ENCODE results near the gene SERPINC1. TPM values are rescaled to one million over a fixed set of nuclear protein-coding genes. Genes with fewer than 3 reads are reported as not detected.
"Not testable (repeated sequence)": the region's sequence is repeated elsewhere in the genome, so short reads cannot be mapped to it uniquely, and the experiment has no call there.

The SERPINC1 gene
- total and polyA plus RNA-seq, 8 donors: 0.18 to 0.89 (median 0.20) TPM; not detected in 5

DNA sequence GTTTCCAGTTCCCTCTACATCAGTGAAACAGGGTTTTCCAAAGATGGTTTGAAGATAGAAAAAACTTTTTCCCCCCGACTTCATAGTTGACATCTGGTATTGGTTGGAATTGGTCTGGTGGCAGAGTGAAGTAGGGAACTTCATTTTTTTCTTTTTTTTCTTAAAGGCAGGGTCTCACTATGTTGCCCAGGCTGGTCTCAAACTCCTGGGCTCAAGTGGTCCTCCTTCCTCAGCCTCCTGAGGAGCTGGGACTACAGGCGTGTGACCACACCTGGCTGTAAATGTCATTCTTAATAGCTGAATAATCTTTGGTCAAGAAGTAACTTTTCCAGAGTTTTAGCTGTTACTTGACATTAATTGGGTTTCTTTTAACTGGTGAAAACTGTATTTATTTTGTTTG, 27.2 kb downstream of the SERPINC1 start:
- intact Hi-C loops (cut with DNase I; ENCODE audit: low total_unique reads): no loop called here
- Histone ChIP-seq H3K4me1 (peaks cover 0 to 11% (median 3%) of the 10 kb centered on the region in 4 donors), H3K36me3 (peaks cover 10 to 32% (median 20%) of the 10 kb centered on the region in 4 donors), H3K27me3 (no peaks in the 10 kb centered on the region), H3K27ac (no peak overlapping the region), H3K4me3 (no peak overlapping the region), H3K9me3 (no peaks in the 10 kb centered on the region)
- WGBS, 5 donors: 93 to 100% (median 97%) methylated on average over 2 of the region's 2 CpGs
- TF ChIP-seq POLR2A (IDR thresholded peaks at IDR 0.05) (no peak), EP300 (IDR thresholded peaks at IDR 0.05) (no peak)
- DNase-seq: no peak

DNA sequence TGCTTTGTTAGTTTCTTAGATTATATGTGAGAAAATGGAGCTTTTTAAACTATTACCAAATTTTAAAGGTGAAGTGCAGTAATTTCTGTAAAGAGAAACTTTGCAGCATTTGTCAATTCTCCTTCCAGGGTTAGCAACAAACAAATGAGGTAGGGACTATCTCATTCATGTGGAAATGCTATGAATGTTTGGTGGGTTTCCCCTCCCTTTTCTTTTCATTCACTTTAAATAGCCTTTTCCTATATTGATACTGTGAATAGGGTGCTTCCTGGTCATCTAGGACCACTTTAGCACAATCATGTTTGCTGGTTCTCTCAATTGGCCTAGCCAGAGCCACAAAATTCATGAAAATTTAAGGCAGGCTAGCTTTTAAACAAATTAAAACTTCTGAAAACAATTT, 28.4 kb downstream of the SERPINC1 start:
- Histone ChIP-seq H3K27me3 (no peaks in the 10 kb centered on the region), H3K4me3 (no peak overlapping the region), H3K36me3 (peaks cover 10 to 30% (median 20%) of the 10 kb centered on the region in 4 donors), H3K9me3 (no peaks in the 10 kb centered on the region), H3K4me1 (peaks cover 0 to 11% (median 3%) of the 10 kb centered on the region in 4 donors), H3K27ac (no peak overlapping the region)
- TF ChIP-seq, protein P1, sequence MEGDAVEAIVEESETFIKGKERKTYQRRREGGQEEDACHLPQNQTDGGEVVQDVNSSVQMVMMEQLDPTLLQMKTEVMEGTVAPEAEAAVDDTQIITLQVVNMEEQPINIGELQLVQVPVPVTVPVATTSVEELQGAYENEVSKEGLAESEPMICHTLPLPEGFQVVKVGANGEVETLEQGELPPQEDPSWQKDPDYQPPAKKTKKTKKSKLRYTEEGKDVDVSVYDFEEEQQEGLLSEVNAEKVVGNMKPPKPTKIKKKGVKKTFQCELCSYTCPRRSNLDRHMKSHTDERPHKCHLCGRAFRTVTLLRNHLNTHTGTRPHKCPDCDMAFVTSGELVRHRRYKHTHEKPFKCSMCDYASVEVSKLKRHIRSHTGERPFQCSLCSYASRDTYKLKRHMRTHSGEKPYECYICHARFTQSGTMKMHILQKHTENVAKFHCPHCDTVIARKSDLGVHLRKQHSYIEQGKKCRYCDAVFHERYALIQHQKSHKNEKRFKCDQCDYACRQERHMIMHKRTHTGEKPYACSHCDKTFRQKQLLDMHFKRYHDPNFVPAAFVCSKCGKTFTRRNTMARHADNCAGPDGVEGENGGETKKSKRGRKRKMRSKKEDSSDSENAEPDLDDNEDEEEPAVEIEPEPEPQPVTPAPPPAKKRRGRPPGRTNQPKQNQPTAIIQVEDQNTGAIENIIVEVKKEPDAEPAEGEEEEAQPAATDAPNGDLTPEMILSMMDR (IDR thresholded peaks at IDR 0.05): no peak
- TF ChIP-seq POLR2AphosphoS5 (IDR thresholded peaks at IDR 0.05) (no peak), EP300 (IDR thresholded peaks at IDR 0.05) (no peak), POLR2A (IDR thresholded peaks at IDR 0.05) (no peak)
- intact Hi-C loops (cut with DNase I; ENCODE audit: low total_unique reads): no loop called here
- DNase-seq: no peak

DNA sequence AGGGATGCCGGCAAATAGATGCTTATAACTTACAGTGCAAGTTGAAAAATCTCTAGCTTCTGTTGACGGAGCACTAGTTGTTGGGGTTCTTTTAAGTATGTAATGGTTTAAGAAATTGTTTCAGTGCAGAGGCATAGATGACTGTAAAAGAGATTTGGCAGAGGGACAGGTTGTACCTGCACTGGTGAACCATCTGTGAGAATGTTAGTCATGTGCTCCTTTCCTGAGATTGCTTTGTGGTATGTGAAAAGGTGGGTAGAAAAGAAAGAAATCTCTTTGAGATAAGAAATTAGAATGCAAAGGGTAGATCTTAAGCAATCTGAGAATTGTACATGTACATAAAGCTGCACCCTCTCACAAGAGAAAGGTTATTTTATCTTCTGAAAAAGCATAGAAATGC, 29.5 kb downstream of the SERPINC1 start:
- no peak overlapping the region for H3K27ac ChIP-seq
- no peak for DNase-seq
- peaks cover 10 to 30% (median 20%) of the 10 kb centered on the region in 4 donors for H3K36me3 ChIP-seq
- no peaks in the 10 kb centered on the region for H3K9me3 ChIP-seq
- intact Hi-C loops (cut with DNase I; ENCODE audit: low total_unique reads): no loop called here
- H3K4me3 ChIP-seq: no peak overlapping the region
- no peak for TF ChIP-seq POLR2A (IDR thresholded peaks at IDR 0.05)
- TF ChIP-seq, protein P1 (IDR thresholded peaks at IDR 0.05): no peak
- no peak for TF ChIP-seq POLR2AphosphoS5 (IDR thresholded peaks at IDR 0.05)
- no peak for TF ChIP-seq EP300 (IDR thresholded peaks at IDR 0.05)
- H3K27me3 ChIP-seq: no peaks in the 10 kb centered on the region
- WGBS, 5 donors: 65 to 87% (median 76%) methylated on average over 2 of the region's 2 CpGs
- H3K4me1 ChIP-seq: peaks cover 0 to 11% (median 3%) of the 10 kb centered on the region in 4 donors

DNA sequence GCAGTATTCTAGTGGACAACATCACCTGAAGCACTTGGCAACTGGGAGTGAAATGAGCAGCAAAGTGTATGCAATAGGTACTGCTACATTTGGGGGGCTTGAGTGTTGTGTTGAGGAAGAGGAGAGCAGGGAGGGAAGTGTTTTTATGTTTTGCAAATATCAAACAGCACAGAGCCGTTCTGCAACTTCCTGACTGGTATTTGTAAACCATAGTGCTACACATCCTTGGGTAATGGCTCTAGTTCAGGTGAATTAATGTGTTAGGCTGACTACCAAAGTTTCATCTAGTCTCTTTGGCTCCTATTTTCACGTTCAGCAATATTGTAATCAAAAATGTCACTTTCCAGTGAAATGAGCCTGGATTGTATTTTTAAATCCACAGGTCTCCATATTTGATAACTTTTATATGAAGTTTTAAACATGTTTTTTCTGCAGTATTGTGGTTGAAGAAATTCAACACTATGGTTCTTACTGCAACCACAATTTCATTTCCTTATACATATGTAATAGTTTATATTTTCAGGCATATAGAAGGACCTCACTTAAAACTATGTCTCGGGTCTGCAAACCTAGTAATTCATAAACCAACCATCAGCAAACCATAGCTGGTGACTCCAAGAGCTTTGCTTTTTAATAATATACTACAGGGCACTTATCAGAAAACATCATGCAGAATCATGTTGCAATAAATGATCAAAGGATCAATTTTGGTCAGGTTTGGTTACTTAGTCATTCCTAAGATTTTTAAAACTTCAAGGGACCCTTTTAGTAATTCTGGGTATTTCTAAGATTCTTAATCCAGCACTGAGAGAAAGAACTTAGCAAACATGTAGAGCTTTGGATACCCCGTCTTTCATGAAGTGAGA, 30.1 kb downstream of the SERPINC1 start:
- no peak overlapping the region for H3K27ac ChIP-seq
- TF ChIP-seq POLR2A (IDR thresholded peaks at IDR 0.05) (no peak), EP300 (IDR thresholded peaks at IDR 0.05) (no peak), POLR2AphosphoS5 (IDR thresholded peaks at IDR 0.05) (no peak)
- TF ChIP-seq, protein P1 (IDR thresholded peaks at IDR 0.05): no peak
- no peaks in the 10 kb centered on the region for H3K27me3 ChIP-seq
- H3K4me3 ChIP-seq: no peak overlapping the region
- DNase-seq: no peak
- whole genome bisulfite sequencing, 5 donors: 69 to 74% (median 73%) methylated on average over 4 of the region's 4 CpGs
- intact Hi-C loops (cut with DNase I; ENCODE audit: low total_unique reads): no loop called here
- peaks cover 0 to 11% (median 3%) of the 10 kb centered on the region in 4 donors for H3K4me1 ChIP-seq
- no peaks in the 10 kb centered on the region for H3K9me3 ChIP-seq
- peaks cover 10 to 30% (median 20%) of the 10 kb centered on the region in 4 donors for H3K36me3 ChIP-seq

DNA sequence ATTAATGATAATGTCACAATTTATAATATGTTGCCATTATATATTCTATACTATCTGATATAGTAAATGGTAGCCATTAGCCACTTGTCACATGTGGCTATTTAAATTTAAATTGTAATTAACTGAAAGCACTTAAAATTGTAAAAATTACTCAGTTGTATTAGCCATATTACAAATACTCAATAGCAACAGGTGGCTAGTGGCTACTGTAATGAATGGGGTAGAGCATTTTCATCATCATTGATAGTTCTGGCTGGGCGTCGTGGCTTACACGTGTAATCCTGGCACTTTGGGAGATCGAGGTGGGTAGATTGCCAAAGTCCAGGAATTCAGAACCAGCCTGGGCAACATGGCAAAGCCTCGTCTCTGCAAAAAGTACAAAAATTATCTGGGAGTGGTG, 32.4 kb downstream of the SERPINC1 start:
- Histone ChIP-seq H3K36me3 (peaks cover 10 to 33% (median 25%) of the 10 kb centered on the region in 4 donors), H3K4me3 (no peak overlapping the region), H3K4me1 (peaks cover 0 to 11% (median 3%) of the 10 kb centered on the region in 4 donors), H3K27ac (no peak overlapping the region), H3K27me3 (no peaks in the 10 kb centered on the region), H3K9me3 (no peaks in the 10 kb centered on the region)
- TF ChIP-seq EP300 (IDR thresholded peaks at IDR 0.05) (no peak), POLR2AphosphoS5 (IDR thresholded peaks at IDR 0.05) (no peak), POLR2A (IDR thresholded peaks at IDR 0.05) (no peak)
- TF ChIP-seq, protein P1 (IDR thresholded peaks at IDR 0.05): no peak
- intact Hi-C loops (cut with DNase I; ENCODE audit: low total_unique reads): no loop called here
- WGBS, 5 donors: 90 to 95% (median 95%) methylated on average over 5 of the region's 5 CpGs
- DNase-seq: no peak

DNA sequence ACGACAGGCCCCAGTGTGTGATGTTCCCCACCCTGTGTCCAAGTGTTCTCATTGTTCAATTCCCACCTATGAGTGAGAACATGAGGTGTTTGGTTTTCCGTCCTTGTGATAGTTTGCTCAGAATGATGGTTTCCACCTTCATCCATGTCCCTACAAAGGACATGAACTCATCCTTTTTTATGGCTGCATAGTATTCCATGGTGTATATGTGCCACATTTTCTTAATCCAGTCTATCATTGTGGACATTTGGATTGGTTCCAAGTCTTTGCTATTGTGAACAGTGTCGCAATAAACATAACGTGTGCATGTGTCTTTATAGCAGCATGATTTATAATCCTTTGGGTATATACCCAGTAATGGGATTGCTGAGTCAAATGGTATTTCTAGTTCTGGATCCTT, 36.0 kb downstream of the SERPINC1 start:
- H3K4me1 ChIP-seq; intact Hi-C loops (cut with DNase I; ENCODE audit: low total_unique reads); H3K27ac ChIP-seq; H3K9me3 ChIP-seq; H3K27me3 ChIP-seq; H3K4me3 ChIP-seq; DNase-seq: not testable (repeated sequence)
- H3K36me3 ChIP-seq: peaks cover 7 to 49% (median 43%) of the 10 kb centered on the region in 4 donors
- 78 to 91% (median 89%) methylated on average over 4 of the region's 4 CpGs for WGBS, 5 donors
